GM18498 (cell line): Measurements from ENCODE around the gene BCL2L1.

Experiments used
- ATAC-seq: cut with Tn5 transposase; IDR thresholded peaks from one replicate; pipeline ENCODE4 v1.9.1; 2021; ENCODE audit warnings: mild to moderate bottlenecking, moderate library complexity; ENCODE audit not compliant: unreplicated experiment

The BCL2L1 gene

DNA sequence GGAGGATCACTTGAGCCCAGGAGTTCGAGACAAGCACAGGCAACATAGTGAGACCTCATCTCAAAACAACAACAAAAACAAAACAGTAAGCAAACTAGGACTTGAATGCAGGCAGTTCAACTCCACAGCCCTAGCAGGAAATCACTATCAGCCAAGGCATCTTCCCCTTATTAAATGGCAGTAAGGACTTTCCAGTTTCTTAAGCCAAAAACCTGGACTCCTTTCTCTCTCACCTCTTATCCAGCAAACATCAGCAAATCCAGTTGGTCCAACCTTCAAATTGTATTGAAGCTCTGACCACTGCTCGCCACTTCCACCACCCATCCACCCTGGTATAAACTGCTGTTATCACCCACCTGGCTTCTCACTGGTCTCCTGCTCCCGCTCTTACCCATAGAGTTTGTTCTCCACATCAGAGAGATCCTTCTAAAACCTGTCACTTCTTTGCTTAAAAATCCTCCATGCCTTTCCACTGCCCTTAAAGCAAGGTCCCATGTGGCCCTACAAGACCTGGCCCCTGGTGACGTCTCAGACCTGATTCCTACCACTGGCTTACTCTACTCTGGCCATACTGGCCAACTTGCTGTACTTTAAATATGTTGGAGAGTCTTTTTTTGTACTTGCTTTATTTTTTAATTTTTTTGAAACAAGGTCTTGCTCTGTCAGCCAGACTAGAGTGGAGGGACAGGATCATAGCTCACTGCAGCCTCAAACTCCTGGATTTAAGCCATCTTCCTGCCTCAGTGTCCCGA is 27.6 kb downstream of the BCL2L1 start:
- no peak for ATAC-seq

DNA sequence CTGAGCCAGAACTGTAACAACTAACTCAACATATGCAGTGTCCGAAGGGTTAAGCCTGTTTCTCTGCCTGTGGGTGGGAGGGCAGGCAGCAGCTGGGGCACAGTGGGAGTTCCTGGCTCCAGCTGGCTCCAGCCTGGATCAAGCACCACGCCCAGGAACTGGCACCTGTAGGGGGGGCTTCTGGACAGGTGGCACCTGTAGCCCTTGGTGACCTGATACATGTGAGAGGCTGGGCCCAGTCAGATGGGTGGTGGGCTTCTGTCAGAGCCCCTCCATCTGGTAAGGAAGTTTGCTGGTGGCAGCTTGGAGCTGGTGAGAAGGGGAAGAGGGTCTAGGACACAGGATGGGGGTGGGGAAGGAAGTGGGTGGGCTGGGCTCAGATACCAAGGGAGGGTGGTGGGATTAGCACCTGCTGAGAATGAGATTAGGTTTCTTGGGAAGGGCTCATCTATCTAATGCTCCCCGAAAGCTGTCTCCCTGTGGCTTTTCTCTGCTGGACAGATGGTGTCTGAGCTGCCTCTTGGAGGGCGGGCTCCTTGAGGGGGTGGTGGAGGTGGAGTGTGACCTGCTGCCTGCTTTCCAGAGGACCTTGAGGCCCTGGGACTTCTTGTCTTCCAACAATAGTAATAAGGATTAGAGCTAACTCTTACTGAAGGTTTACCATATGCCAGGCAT is 28.5 kb downstream of the BCL2L1 start:
- no peak for ATAC-seq

DNA sequence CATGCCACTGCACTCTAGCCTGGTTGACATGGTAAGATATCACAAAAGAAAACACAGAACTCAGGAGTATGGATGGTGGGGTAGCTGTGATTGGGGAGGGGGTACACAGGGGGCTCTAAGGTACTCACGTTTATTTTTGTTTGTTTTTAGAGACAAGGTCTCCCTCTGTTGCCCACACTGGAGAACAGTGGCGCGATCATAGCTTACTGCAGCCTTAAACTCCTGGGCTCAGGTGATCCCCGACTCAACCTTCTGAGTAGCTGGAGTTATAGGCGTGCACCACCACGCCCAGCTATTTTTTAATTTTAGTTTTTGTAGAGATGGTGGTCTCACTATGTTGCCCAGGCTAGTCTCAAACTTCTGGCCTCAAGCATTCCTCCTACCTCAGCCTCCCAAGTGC is 29.3 kb downstream of the BCL2L1 start:
- ATAC-seq, result no peak

DNA sequence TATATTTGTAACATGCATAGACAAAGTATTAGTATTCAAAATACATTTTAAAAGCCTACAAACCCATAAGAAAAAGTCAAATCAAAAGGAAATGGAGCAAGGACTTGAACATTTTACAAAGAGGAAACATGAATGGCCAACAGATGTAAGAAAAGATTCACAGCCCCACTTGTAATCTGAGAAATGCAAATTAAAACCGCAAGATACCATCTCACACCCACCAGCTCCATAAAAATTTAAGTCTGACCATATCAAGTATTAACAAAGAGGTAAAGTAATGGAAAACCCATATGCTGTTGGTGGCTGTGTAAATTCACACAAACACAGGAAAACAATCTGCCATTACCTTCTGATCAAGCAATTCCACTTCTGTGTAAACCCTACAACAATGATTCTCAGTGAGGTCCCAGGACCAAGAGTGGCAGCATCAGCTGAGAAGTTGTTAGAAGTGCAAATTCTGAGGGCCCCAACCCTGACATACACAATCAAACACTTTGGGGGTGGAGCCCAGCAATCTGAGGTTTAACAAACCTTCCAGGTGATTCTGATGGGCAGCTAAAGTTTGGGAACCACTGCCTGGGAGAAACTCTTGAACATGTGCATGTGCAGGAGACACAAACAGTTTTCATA is 30.9 kb downstream of the BCL2L1 start:
- ATAC-seq, result peak; percentile 62

DNA sequence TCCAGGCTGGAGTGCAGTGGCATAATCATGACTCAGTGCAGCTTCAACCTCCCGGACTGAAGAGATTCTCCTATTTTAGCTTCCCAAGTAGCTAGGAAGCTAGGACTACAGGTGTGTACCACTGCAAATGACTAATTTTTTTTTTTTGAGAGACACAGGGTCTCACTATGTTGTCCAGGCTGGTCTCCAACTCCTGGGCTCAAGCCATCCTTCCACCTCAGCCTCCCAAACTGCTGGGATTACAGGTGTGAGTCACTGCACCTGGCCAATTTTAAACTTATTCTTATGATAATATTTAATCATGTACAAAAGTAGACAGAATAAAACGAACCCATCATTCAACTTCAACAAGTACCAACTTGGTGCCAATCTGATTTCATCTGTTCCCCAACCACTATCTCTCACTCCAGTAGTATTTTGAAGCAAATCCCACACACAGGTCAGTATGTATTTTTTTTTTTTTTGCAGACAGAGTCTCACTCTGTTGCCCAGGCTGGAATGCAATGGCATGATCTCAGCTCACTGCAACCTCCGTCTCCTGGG is 32.5 kb downstream of the BCL2L1 start:
- no peak for ATAC-seq

DNA sequence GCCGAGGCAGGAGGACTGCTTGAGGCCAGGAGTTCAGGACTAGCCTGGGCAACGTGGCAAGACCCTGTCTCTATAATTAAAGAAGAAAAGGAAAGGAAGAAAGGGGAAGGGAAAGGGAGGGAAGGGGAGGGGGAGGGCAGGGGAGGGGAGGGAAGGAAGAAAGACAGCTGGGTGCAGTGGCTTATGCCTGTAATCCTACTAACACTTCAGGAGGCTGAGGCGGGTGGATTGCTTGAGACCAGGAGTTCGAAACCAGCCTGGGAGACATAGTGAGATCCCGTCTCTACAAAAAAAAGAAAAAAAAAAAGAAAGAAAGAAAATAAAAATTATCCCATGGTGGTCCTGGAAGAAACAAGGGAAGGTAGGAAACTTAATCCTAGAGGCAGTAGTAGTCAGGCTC is 33.5 kb downstream of the BCL2L1 start:
- ATAC-seq, result no peak

DNA sequence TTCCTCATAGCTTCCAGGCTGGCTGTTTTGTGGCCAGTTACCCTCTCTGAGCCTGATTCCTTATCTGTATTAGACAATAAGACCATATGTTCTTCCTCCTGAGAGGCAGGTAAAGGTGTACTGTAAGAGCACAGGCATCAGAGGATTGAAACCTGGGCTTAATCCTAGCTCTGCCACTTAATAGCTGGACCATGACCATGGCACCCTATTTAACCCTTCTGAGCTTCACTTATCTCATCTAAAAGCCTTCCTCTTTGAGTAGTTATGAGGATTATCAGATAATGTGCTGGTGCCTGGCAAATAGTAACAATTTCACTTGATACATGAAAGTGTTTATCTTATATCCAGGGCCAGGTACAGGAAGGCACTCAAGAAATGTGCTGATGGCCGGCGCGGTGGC is 34.9 kb downstream of the BCL2L1 start:
- ATAC-seq, result no peak

DNA sequence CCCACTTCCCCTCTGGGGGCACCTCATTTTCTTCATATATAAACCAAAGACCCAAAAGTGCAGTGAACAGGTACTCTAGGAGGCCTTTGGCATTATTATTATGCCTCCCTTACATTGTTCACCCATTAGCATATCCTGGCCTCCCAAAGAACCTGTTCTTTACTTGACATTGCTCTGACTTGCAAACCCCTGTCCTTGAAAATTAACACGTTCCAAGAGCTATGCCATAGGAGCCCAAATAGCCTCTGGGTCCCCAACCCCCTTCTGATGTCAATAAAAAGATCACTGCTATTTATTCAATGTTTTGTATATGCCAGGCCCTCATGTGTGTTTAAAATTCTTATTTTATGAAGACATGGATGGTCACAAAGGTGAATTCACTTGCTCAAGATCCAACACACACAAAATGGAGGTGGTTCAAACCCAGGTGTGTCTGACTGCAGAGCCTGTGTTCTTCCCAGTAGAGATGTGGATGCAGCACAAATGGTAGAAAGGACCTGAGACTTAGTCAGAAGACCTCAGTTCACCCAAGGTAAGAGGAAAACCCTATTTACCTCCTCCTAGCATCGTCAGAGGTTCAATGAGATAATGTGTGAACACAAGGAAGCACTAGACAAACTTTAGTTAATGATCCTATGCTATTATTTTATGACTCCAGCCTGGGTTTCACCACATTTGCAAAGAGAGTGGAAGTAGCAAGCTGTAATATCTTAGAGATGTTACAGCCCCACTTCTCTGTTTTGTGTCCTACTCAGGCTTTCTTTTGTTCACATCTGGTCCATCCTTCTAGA is 36.6 kb downstream of the BCL2L1 start:
- no peak for ATAC-seq

DNA sequence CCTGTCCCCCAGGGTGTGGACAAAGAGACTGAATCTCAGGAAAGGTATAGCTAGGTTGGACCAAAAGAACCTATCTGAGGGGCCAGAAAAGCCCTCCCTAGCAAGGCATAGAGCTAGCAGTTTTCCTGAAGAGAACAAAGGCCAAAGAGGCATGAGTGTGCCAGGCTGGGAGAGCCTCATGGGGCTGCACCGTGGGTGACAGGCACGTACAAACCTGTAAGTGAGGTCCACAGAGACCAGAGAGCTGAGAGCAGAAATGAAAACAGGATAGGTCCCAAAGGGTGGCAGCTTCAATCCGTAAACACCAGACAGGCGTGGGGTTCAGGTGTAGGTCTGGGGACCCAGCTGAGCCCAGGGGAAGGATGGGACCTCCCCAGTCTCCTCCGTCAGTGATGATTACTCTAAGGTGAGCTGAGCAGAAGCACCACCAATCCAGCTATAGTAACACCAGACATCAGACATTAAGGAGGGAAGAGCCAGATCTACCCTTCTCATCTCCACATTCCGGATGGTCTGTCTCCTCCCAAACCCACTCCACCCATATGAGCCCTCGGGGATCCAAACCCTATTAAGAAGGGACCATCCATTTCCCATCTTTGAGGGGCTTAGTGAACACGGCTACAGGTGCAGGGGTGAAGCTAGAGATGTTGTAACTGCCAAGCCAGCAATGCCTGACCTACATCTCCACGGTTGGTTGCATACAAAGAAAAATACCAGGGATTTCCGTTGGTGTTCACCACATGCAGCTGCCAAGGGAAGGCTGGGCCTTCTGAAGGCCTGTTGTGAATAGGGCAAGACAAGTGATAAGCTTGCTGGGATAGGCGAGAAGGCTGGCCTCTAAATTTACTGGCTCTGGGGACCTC is 38.3 kb downstream of the BCL2L1 start:
- ATAC-seq, result peak; percentile 62

DNA sequence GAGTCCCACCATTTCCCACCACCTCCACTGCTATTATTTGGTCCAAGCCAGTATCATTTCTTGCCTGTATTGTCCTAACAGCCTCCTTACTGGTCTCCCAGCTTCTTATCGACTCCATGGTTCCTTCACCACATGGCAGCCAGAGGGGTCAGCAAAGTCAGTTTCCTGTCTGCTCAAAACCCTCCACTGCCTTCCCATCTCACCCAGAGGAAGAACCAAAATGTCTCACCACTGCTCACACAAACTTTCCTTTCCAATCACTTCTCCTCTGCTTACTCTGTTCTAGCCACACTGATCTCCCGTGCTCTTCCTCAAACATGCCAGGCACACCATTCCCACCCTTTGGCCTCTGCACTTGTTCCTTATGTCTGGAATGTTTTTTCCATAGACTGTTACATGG is 39.7 kb downstream of the BCL2L1 start:
- no peak for ATAC-seq

DNA sequence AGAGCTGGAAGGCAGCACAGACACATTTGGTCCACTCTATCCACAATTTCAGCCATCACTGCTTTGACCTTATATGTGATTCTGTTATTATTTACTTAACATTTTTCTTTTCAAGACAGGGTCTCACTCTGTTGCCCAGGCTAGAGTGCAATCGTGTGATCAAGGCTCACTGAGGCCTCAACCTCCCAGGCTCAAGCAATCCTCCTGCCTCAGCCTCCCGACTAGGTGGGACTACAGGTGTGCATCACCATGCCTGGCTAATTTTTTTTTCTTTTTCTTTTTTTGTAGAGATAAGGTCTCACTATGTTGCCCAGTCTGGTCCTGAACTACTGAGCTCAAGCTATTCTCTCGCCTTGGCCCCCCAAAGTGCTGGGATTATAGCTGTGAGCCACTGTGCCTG is 40.3 kb downstream of the BCL2L1 start:
- no peak for ATAC-seq

DNA sequence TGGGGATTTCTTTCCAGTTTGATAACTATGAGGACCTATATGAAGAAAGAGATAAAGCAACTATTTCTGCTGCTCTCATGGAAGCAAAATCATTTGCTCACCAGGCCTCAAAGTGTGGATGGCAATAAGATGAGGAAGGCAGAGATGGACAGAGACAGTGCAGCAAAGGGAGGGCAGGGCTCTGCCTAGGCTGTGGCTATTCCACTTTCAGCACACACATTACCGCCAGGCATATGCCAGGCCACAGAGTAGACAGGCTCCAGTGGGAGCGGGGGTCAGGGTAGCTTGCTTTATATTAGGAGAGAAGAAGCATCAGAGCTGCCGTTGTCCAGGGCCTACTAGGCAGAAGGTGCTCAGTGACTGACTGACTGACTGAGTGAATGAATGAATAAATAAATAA is 40.9 kb downstream of the BCL2L1 start:
- ATAC-seq, result no peak

DNA sequence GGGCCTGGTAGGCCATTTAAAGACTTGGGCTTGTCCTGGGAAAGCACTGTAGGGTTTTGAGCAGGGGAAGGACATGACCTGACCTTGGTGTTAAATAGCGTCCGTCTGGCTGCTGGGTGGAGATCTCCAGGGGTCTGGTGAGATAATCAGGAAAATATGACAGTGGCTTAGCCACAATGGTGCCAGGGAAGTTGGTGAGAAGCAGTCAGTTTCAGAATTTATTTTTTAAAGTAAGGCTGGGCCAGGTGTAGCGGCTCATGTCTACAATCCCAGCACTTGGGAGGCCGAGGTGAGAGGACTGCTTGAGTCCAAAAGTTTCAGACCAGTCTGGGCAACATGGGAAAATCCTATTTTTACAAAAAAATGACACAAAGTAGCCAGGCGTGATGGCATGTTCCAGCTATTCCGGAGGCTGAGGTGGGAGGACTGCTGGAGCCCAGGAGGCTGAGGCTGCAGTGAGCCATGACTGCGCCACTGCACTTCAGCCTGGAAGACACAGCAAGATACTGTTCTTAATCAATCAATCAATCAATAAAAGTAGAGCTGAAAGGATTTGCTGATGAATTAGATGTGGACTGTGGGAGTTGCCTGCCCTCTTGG is 41.4 kb downstream of the BCL2L1 start:
- ATAC-seq, result no peak

DNA sequence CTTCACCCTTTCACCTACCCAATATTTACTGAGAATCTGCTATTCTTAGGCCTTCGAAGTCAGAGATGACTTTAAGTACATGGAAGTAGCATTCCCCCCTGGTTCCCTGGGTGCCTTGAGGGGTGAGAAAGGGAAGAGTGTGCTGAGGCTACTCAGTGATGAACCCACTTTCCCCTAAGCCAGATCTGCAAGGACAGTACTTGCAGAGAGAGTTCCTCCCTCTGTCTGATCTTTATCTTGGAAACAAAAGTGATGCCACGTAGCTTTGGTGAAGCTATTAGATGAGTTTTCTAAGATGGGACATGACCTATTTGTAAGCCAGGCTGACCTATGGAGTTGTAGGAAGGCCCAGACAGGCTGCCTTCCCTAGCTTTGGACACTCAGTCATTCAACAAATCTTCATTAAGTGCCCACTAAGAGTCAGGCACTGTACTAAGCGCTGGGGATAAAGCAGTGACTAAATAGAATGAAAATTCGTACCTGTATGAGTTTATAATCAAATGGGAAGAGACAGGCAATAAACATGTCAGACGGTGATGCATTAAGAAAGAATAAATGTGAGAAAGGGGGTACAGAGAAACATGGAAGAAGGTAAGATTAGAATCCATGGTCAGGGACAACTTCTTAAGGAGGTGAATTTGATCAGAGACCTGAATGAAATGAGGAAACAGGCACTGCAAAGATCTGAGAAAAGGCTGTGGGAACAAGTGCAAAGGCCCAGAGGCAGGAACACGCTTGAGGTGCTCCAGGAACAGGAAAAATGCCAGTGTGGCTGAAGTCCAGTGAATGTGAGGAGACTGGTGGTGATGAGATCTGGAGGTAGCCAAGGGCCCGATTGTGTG is 42.2 kb downstream of the BCL2L1 start:
- no peak for ATAC-seq

DNA sequence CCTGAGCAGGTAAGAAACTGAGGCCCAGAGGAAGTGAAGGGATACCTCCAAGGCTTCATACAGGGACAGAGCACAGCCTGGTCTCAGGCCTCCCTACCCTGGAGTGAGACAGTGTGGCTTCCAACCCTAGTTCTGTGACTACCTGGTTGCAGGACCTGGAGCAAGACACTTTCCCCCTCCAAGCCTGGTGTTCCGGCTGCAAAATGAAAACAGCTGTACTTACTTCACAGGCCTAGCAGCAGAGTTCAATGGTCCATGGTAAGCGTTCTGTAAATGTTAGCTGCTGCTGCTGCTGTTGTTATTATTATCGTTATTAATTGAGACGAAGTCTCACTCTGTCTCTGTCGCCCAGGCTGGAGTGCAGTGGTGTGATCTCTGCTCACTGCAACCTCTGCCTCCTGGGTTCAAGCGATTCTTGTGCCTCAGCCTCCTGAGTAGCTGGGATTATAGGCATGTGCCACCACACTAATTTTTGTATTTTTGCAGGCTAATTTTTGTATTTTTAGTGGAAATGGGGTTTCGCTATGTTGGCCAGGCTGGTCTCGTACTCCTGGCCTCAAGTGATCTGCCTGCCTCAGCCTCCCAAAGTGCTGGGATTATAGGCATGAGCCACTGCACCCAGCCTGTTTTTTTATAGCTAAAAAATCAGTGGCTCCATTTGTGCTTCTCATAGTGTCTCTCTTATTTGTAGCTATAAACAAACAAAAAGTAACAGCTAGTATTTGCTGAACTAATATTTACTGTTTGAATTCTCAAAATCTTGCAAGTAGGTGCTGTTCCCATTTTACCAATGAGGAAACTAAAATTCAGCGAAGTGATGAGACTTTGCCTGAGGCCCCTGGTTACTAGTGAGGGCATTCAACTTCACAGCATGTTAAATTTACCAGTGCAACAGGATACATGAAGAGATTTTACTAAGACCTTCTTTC is 43.0 kb downstream of the BCL2L1 start:
- no peak for ATAC-seq

DNA sequence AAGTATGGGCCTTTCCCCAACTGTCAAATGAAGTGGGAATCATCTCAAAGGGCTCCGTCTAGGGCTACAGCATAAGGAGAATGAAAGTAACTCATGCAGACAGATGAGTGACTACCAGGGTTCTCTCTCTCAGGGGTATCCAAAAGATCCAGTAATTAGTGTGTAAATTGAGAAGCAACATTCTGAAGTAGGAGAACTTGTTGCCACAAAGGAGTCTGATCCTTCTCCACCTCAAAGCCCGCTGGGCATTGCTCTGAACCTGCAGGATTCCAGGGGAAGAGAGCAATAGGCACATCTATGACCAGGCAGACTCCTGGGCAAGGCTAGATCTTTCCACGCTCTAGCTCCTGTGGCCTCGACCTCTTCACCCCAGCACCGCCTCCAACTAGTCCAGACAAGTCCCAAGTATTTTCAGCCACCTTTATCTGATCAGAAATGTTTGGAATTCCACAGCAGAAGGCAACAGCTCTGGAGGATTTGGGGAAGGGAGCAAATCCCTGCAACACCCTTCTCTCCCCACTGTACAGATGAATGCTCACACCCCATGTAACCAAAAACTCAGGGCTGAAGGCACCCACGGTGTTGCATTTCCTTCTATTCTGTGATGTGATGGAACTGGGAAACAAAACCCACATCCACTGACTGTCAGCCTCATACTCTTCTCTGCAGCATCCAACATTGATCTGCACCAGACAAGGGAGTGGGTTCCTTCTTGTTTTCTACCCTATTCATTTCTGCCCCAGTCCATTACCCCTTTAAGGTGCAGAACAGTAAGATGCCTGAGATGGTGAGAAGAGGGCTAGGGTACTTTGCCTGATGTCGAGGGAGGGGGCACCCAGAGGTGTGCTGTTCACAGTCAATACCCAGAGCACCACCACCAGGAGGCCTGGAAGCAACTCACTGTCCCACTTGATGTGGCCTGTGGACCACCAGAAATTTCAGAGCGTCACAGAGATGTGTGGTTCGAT is 44.0 kb downstream of the BCL2L1 start:
- no peak for ATAC-seq
